ENCODE data around the gene XAB2. TPM values are rescaled to one million over a fixed set of nuclear protein-coding genes. Genes with fewer than 3 reads are reported as not detected.

The XAB2 gene
- total RNA-seq, 1 experiment from 2014 or later, result 84.4 TPM

DNA sequence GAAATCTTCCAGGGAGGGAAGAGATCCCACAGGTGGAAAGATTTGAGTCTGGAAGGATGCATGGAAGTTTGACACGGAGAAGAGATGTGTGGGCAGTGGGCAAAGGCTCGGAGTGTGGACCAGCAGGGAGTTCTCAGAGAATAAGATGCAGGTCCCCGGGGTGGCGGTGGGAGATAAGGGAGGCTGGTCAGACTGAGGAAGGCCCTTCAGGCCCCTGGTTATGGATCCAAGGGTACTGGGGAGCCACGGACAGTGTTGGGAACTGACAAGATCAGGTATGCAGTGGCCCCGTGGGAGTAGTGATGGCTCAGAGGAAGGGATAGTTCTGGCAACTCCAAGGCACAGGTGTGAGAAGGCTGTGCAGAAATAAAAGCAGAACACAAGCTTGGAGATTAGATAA lies 31.2 kb downstream of the XAB2 start:
- no TSS peak for BruUV-seq (replicated peaks)
- H3K27ac ChIP-seq (ENCODE audit: low read length), result no peak overlapping the region
- DNase-seq (no peak), ATAC-seq (no peak)
- peak overlapping the region; percentile 91; the same call in 1 of the 2 replicates for H3K4me2 ChIP-seq (ENCODE audit: low read length)
- no peak overlapping the region for H2AFZ ChIP-seq (ENCODE audit: low read length)
- H3F3A ChIP-seq (ENCODE audit: low read length, unreplicated experiment), result no peaks in the 10 kb centered on the region
- CTCF ChIA-PET, result interaction anchor here (1.4 to 2.5 kb wide), 2 partner anchors 30 to 31 kb away, joined by 3 to 48 read pairs; partner anchors contain the start of genes PET100 and XAB2
- TF ChIP-seq, protein P1, sequence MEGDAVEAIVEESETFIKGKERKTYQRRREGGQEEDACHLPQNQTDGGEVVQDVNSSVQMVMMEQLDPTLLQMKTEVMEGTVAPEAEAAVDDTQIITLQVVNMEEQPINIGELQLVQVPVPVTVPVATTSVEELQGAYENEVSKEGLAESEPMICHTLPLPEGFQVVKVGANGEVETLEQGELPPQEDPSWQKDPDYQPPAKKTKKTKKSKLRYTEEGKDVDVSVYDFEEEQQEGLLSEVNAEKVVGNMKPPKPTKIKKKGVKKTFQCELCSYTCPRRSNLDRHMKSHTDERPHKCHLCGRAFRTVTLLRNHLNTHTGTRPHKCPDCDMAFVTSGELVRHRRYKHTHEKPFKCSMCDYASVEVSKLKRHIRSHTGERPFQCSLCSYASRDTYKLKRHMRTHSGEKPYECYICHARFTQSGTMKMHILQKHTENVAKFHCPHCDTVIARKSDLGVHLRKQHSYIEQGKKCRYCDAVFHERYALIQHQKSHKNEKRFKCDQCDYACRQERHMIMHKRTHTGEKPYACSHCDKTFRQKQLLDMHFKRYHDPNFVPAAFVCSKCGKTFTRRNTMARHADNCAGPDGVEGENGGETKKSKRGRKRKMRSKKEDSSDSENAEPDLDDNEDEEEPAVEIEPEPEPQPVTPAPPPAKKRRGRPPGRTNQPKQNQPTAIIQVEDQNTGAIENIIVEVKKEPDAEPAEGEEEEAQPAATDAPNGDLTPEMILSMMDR (conservative IDR thresholded peaks at IDR 0.05; ENCODE audit: low read depth, low read length), result no peak
- TF ChIP-seq EZH2phosphoT487 (IDR thresholded peaks at IDR 0.05; ENCODE audit: borderline replicate concordance, low read length), result no peak
- no peak for TF ChIP-seq EZH2 (IDR thresholded peaks at IDR 0.05; ENCODE audit: low read length, unreplicated experiment)
- H3K4me1 ChIP-seq (ENCODE audit: insufficient read depth, low read length), result peaks cover 16% of the 10 kb centered on the region
- POLR2A ChIA-PET (ENCODE audit: unreplicated experiment), result no interaction called here
- H3K9ac ChIP-seq (ENCODE audit: low read length), result no peak overlapping the region
- peaks cover 16% of the 10 kb centered on the region; the same call in 1 of the 2 replicates for H4K20me1 ChIP-seq (ENCODE audit: low read length)
- no peak overlapping the region for H3K4me3 ChIP-seq (ENCODE audit: low read length)
- no peaks in the 10 kb centered on the region for H3K27me3 ChIP-seq (ENCODE audit: low read length)
- H3K9me2 ChIP-seq (replicated peaks; ENCODE audit: low read length), result no peaks in the 10 kb centered on the region
- no peaks in the 10 kb centered on the region for H3K36me3 ChIP-seq (ENCODE audit: low read depth, low read length)
- intact Hi-C loops (cut with micrococcal nuclease), result no loop called here
- no peaks in the 10 kb centered on the region for H3K9me3 ChIP-seq (ENCODE audit: low read length)
- H3K79me2 ChIP-seq (ENCODE audit: low read length), result peaks cover 27% of the 10 kb centered on the region

DNA sequence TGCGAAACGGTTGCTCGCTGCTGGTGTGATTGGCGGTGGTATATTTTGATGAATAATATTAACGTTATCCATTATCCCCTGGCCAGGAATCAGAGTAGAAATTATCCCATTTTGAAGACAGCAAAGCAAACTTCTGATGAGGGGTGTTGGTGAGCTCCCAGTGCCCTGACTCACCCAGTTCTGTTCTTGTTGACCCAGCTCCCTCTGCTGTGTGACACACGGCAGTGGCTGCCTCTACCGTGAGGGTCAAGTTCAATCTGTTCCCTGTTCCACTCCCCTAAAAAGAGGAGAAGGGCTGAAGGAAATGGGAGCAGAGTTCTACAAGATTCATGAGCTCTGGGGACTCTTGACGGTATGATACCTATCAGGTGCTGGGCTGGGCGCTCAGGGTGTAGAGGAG lies 31.7 kb downstream of the XAB2 start:
- H2AFZ ChIP-seq (ENCODE audit: low read length), result no peak overlapping the region
- intact Hi-C loops (cut with micrococcal nuclease), result no loop called here
- peaks cover 27% of the 10 kb centered on the region for H3K79me2 ChIP-seq (ENCODE audit: low read length)
- TF ChIP-seq, protein P1 (conservative IDR thresholded peaks at IDR 0.05; ENCODE audit: low read depth, low read length), result peak; percentile 49
- no peak for TF ChIP-seq EZH2phosphoT487 (IDR thresholded peaks at IDR 0.05; ENCODE audit: borderline replicate concordance, low read length)
- TSS peak; percentile 55 for BruUV-seq (replicated peaks)
- ChIA-PET POLR2A (ENCODE audit: unreplicated experiment) (interaction anchor here (0.7 kb wide), 1 partner anchor 309 kb away, joined by 6 read pairs; no protein-coding TSS in a partner anchor), CTCF (interaction anchor here (1.4 to 2.5 kb wide), 2 partner anchors 29 to 32 kb away, joined by 3 to 48 read pairs; partner anchors contain the start of genes PET100 and XAB2)
- peaks cover 16% of the 10 kb centered on the region for H3K4me1 ChIP-seq (ENCODE audit: insufficient read depth, low read length)
- no peaks in the 10 kb centered on the region for H3K9me3 ChIP-seq (ENCODE audit: low read length)
- H3K27me3 ChIP-seq (ENCODE audit: low read length), result no peaks in the 10 kb centered on the region
- no peak overlapping the region for H3K9ac ChIP-seq (ENCODE audit: low read length)
- H3K4me3 ChIP-seq (ENCODE audit: low read length), result peak overlapping the region; percentile 78; the same call in 1 of the 2 replicates
- H3K27ac ChIP-seq (ENCODE audit: low read length), result no peak overlapping the region
- H4K20me1 ChIP-seq (ENCODE audit: low read length), result peaks cover 16% of the 10 kb centered on the region; the same call in 1 of the 2 replicates
- H3K4me2 ChIP-seq (ENCODE audit: low read length), result peak overlapping the region; percentile 91
- no peaks in the 10 kb centered on the region for H3F3A ChIP-seq (ENCODE audit: low read length, unreplicated experiment)
- no peaks in the 10 kb centered on the region for H3K36me3 ChIP-seq (ENCODE audit: low read depth, low read length)
- peak; percentile 45 for ATAC-seq
- no peaks in the 10 kb centered on the region for H3K9me2 ChIP-seq (replicated peaks; ENCODE audit: low read length)
- peak; percentile 58 for DNase-seq

Data from PC-3 (cell line).